ENCODE results near the gene SPATA9. TPM values are rescaled to one million over a fixed set of nuclear protein-coding genes. Genes with fewer than 3 reads are reported as not detected.

The SPATA9 gene
- total RNA-seq, 1 donor from 2014 or later: 0.74 TPM

DNA sequence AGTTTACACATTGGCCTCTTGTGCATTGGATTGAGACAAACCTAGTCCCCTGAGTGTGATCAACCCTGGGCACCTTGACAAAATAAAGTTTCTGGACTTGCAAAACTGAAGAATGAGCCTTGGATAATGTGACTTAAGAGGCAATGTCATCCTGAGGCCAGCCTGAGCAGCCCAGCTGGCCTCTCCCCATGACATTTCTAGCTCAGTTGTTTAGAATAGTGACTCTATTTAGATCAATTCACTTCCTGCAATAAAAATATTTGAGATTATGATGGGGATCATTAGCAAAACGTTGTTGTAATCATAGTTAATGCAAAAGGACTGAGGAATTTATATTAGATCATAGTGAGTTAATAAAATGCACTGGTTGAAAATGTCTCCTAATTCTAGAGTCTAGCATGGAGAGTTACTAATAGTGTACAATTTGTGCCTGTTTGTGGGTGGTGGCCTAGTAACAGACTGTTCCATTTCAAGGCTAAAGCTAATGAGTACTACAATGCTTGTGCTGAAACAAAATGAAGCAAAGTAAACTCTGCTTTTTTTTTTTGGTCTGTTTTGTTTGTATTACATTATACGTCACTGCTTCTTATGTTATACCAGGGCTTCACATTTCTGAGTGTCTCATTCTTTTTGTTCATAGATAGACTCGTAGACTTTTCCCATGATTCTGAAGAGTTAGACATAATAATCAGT is 37.4 kb upstream of the SPATA9 start:
- H3K4me3 Mint-ChIP-seq: no peak overlapping the region
- H3K27me3 Mint-ChIP-seq (ENCODE audit: low read depth): no peaks in the 10 kb centered on the region
- H3K9me3 Mint-ChIP-seq: no peaks in the 10 kb centered on the region
- peaks cover 4% of the 10 kb centered on the region for H3K36me3 Mint-ChIP-seq
- H3K27ac Mint-ChIP-seq: peak overlapping the region; percentile 40
- peaks cover 48% of the 10 kb centered on the region for H3K4me1 Mint-ChIP-seq
- no peak for DNase-seq (ENCODE audit: low spot score in 2 of 2, unreplicated experiment in 2 of 2)
- TF ChIP-seq, protein P1, sequence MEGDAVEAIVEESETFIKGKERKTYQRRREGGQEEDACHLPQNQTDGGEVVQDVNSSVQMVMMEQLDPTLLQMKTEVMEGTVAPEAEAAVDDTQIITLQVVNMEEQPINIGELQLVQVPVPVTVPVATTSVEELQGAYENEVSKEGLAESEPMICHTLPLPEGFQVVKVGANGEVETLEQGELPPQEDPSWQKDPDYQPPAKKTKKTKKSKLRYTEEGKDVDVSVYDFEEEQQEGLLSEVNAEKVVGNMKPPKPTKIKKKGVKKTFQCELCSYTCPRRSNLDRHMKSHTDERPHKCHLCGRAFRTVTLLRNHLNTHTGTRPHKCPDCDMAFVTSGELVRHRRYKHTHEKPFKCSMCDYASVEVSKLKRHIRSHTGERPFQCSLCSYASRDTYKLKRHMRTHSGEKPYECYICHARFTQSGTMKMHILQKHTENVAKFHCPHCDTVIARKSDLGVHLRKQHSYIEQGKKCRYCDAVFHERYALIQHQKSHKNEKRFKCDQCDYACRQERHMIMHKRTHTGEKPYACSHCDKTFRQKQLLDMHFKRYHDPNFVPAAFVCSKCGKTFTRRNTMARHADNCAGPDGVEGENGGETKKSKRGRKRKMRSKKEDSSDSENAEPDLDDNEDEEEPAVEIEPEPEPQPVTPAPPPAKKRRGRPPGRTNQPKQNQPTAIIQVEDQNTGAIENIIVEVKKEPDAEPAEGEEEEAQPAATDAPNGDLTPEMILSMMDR (IDR thresholded peaks at IDR 0.05; ENCODE audit: unreplicated experiment): no peak

DNA sequence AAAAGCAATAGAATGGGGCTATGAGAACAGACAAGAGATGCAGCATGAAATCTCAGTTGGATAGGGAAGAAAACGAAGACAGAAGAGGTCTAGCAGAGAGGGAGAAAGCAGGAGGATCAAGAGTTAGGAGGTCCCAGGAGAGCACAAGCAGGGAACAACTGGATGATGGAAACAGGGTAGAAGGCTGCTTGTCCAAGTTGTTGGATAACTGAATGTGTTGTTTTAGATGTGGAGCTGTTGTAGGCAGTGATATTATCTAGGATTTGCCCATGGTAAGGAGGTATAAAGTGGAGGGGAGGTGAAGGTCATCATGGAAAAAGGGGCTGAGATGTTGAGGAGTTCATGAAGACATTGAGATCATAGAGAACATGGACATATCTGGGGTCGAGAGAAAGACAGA is 35.9 kb upstream of the SPATA9 start:
- Mint-ChIP-seq H3K27me3 (ENCODE audit: low read depth) (no peaks in the 10 kb centered on the region), H3K9me3 (no peaks in the 10 kb centered on the region), H3K36me3 (peaks cover 7% of the 10 kb centered on the region), H3K27ac (no peak overlapping the region), H3K4me1 (peaks cover 35% of the 10 kb centered on the region), H3K4me3 (no peak overlapping the region)
- DNase-seq (ENCODE audit: low spot score in 2 of 2, unreplicated experiment in 2 of 2): no peak
- TF ChIP-seq, protein P1 (IDR thresholded peaks at IDR 0.05; ENCODE audit: unreplicated experiment): no peak

DNA sequence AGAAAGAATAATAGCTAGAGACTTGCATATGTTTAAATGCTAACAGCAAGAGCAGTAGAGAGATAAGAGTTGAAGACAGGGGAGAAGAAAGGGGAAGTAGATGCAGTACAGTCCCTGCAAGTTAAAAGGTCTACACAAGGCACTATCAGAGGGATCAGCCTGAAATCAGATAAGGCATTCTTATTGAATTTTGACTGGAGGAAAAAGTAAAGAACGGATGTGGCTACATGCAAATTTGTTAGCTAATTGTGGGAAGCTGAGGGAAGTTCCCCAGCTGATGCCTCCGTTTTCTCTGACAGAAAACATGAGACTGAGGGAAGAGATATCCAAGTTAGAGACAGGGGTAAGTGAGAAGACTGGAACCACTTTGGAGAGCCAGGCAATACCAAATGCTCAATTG is 35.4 kb upstream of the SPATA9 start:
- H3K9me3 Mint-ChIP-seq: peaks cover 4% of the 10 kb centered on the region
- H3K36me3 Mint-ChIP-seq: peaks cover 7% of the 10 kb centered on the region
- H3K4me1 Mint-ChIP-seq: peaks cover 30% of the 10 kb centered on the region
- no peak overlapping the region for H3K4me3 Mint-ChIP-seq
- no peak for DNase-seq (ENCODE audit: low spot score in 2 of 2, unreplicated experiment in 2 of 2)
- H3K27ac Mint-ChIP-seq: no peak overlapping the region
- TF ChIP-seq, protein P1 (IDR thresholded peaks at IDR 0.05; ENCODE audit: unreplicated experiment): no peak
- no peaks in the 10 kb centered on the region for H3K27me3 Mint-ChIP-seq (ENCODE audit: low read depth)

DNA sequence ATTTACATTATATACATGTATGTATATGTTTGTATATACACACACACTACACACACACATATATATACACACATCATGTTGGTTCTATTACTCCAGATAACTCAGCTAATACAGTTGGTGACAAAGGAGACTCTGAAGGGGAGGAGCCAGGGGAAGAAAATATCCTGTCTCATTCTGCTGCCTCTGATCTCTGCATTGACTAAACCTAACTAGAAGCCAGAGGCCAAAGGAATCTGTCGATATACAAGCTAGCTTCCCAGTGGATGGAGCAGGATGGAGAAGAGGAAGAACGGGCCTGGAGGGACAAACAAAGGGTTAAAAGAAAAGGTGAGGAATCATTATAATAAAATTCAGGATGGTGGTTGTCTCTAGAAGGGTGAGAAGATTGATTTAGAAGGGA is 34.6 kb upstream of the SPATA9 start:
- no peak for DNase-seq (ENCODE audit: low spot score in 2 of 2, unreplicated experiment in 2 of 2)
- Mint-ChIP-seq H3K4me1 (peaks cover 24% of the 10 kb centered on the region), H3K36me3 (peaks cover 7% of the 10 kb centered on the region), H3K4me3 (no peak overlapping the region), H3K27ac (no peak overlapping the region), H3K27me3 (ENCODE audit: low read depth) (no peaks in the 10 kb centered on the region), H3K9me3 (peaks cover 4% of the 10 kb centered on the region)
- TF ChIP-seq, protein P1 (IDR thresholded peaks at IDR 0.05; ENCODE audit: unreplicated experiment): no peak

DNA sequence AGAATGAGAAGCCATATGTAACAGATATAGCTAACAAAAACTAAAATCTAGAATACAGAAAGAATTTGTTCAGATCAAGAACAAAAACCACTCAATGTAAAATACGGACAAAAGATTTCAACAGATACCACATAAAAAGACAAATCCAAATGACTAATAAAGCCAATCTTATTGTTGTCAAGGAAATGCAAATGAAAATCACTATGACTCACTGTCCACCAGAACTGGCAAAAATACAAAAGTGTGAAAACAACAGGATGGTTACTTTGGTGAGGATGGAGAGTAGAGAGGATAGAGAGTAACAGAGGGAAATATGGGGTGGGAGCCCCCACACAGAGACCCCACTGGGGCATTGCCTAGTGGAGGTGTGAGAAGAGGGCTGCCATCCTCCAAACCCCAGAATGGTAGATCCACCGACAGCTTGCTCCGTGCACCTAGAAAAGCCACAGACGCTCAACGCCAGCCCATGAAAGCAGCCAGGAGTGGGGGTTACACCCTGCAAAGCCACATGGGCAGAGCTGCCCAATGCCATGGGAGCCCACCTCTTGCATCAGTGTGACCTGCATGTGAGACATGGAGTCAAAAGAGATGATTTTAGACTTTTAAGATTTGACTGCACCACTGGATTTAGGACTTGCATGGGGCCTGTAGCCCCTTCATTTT is 33.1 kb upstream of the SPATA9 start:
- Mint-ChIP-seq H3K9me3 (peaks cover 4% of the 10 kb centered on the region), H3K4me3 (no peak overlapping the region), H3K36me3 (peaks cover 7% of the 10 kb centered on the region), H3K27ac (no peak overlapping the region), H3K4me1 (peaks cover 27% of the 10 kb centered on the region), H3K27me3 (ENCODE audit: low read depth) (no peaks in the 10 kb centered on the region)
- no peak for DNase-seq (ENCODE audit: low spot score in 2 of 2, unreplicated experiment in 2 of 2)
- TF ChIP-seq, protein P1 (IDR thresholded peaks at IDR 0.05; ENCODE audit: unreplicated experiment): no peak

Measured in mesothelial cell of epicardium (in vitro differentiated cells).